ENCODE data around the gene CAMK2D.

CAMK2D gene

GRCh38 chr4:113762186-113763028 is 869 bp upstream of the CAMK2D start:
- DNase-seq: peak; percentile 99

- DNase-seq: peak; percentile 47 to 59
These were observed 531 bp downstream of the CAMK2D start for GRCh38 chr4:113760795-113761619.

- DNase-seq: peak; percentile 30 to 50
These were observed 1.3 kb downstream of the CAMK2D start for GRCh38 chr4:113760094-113760794.

GRCh38 chr4:113759696-113760093 is 1.8 kb downstream of the CAMK2D start:
- DNase-seq: peak in 1 of 2 donors; percentile 23

- no peak for DNase-seq
These were observed 3.2 kb downstream of the CAMK2D start for GRCh38 chr4:113758372-113758771.

- DNase-seq: no peak
These were observed 4.1 kb downstream of the CAMK2D start for GRCh38 chr4:113757486-113757885.

GRCh38 chr4:113756005-113756410 is 5.5 kb downstream of the CAMK2D start:
- DNase-seq: no peak

- no peak for DNase-seq
These were observed 10.8 kb downstream of the CAMK2D start for GRCh38 chr4:113750734-113751133.

GRCh38 chr4:113750296-113750695 is 11.2 kb downstream of the CAMK2D start:
- DNase-seq: no peak

- DNase-seq: no peak
These were observed 12.4 kb downstream of the CAMK2D start for GRCh38 chr4:113749178-113749577.

- no peak for DNase-seq
These were observed 13.6 kb downstream of the CAMK2D start for GRCh38 chr4:113747949-113748348.

GRCh38 chr4:113745711-113746110 is 15.8 kb downstream of the CAMK2D start:
- no peak for DNase-seq

- no peak for DNase-seq
These were observed 16.8 kb downstream of the CAMK2D start for GRCh38 chr4:113744667-113745240.

- no peak for DNase-seq
These were observed 17.8 kb downstream of the CAMK2D start for GRCh38 chr4:113743690-113744089.

- DNase-seq: no peak
These were observed 18.9 kb downstream of the CAMK2D start for GRCh38 chr4:113742643-113743042.

- no peak for DNase-seq
These were observed 19.6 kb downstream of the CAMK2D start for GRCh38 chr4:113741956-113742355.

- DNase-seq: no peak
These were observed 20.6 kb downstream of the CAMK2D start for GRCh38 chr4:113740857-113741379.

- no peak for DNase-seq
These were observed 22.3 kb downstream of the CAMK2D start for GRCh38 chr4:113739197-113739596.

GRCh38 chr4:113738251-113738650 is 23.3 kb downstream of the CAMK2D start:
- no peak for DNase-seq

GRCh38 chr4:113733685-113734084 is 27.9 kb downstream of the CAMK2D start:
- DNase-seq: no peak

- DNase-seq: no peak
These were observed 28.5 kb downstream of the CAMK2D start for GRCh38 chr4:113732967-113733527.

Measured in CD4-positive, alpha-beta T cell treated with Interleukin-4 for 1 hour (primary cell).